Fibroblast of mammary gland (primary cell): Measurements from ENCODE around the gene MYL2.

Source experiments
- DNase-seq: peaks from one replicate; pipeline ENCODE4 v3.0.0-alpha.2; 2010; ENCODE audit warnings: low read depth
- H3K4me3 ChIP-seq: 2 replicates; pipeline ENCODE4 v1.5.1; 2011; ENCODE audit warnings: low read depth, mild to moderate bottlenecking, low read length, moderate library complexity; ENCODE audit not compliant: control insufficient read depth
- CTCF ChIP-seq: conservative IDR thresholded peaks from 2 replicates; pipeline ENCODE4 v1.5.1; 2011; ENCODE audit warnings: low read depth, low read length, inconsistent platforms; ENCODE audit not compliant: control insufficient read depth, insufficient read depth

Gene MYL2

GRCh38 chr12:110906083-110906482 lies 14.3 kb downstream of the MYL2 start:
- TF ChIP-seq CTCF, result no peak
- no peak for DNase-seq
- H3K4me3 ChIP-seq, result no peak overlapping the region

- TF ChIP-seq CTCF, result no peak
- no peak for DNase-seq
- H3K4me3 ChIP-seq, result no peak overlapping the region
Observed at GRCh38 chr12:110903511-110903910, 16.9 kb downstream of the MYL2 start.

GRCh38 chr12:110901401-110901800 lies 19.0 kb downstream of the MYL2 start:
- DNase-seq, result no peak
- no peak for TF ChIP-seq CTCF
- no peak overlapping the region for H3K4me3 ChIP-seq

- TF ChIP-seq CTCF, result no peak
- DNase-seq, result no peak
- no peak overlapping the region for H3K4me3 ChIP-seq
Observed at GRCh38 chr12:110896559-110896958, 23.8 kb downstream of the MYL2 start.

- no peak for TF ChIP-seq CTCF
- no peak overlapping the region for H3K4me3 ChIP-seq
- no peak for DNase-seq
Observed at GRCh38 chr12:110893956-110894355, 26.4 kb downstream of the MYL2 start.

- DNase-seq, result no peak
- H3K4me3 ChIP-seq, result no peak overlapping the region
- TF ChIP-seq CTCF, result no peak
Observed at GRCh38 chr12:110889361-110889760, 31.0 kb downstream of the MYL2 start.
